A673 (cell line): Measurements from ENCODE around the gene STRA8.

Experiments
- EZH2 ChIP-seq: fragments of 200-600 bp; sonication (generic); IDR thresholded peaks from 2 replicates; pipeline ENCODE4 v1.6.1; 2017; ENCODE audit warnings: borderline replicate concordance, low read depth, mild to moderate bottlenecking, mixed read lengths, antibody characterized with exemption, low read length; ENCODE audit not compliant: poor library complexity, severe bottlenecking
- TF ChIP-seq, protein P1 (sequence below): fragments of 300-800, 200-600 bp; sonication (generic); conservative IDR thresholded peaks from 2 replicates; pipeline ENCODE4 v1.5.1; 2017; ENCODE audit warnings: low read depth, mild to moderate bottlenecking, antibody characterized with exemption, low read length, moderate library complexity, mixed read lengths

DNA sequence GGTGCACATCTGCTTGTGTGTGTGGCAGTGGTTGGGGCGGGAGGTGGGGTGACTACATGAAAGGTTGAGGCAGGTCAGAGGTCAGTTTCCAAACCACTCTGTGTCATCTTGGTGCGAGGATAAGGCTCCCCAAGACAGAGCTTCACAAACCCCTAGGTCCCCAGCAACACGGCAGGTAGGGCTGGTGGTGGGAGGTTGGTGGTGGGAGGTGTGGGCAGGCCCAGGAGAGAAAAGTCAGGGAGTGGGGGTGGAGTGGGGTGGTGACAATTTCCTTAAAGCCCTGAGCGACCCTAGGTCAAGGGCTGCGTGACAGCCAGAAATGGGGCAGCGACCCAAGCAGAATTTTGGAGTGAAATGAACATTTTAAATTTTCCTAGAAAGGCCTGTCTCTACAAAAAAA, 1.6 kb upstream of the STRA8 start:
- TF ChIP-seq EZH2 = no peak
- TF ChIP-seq, protein P1, sequence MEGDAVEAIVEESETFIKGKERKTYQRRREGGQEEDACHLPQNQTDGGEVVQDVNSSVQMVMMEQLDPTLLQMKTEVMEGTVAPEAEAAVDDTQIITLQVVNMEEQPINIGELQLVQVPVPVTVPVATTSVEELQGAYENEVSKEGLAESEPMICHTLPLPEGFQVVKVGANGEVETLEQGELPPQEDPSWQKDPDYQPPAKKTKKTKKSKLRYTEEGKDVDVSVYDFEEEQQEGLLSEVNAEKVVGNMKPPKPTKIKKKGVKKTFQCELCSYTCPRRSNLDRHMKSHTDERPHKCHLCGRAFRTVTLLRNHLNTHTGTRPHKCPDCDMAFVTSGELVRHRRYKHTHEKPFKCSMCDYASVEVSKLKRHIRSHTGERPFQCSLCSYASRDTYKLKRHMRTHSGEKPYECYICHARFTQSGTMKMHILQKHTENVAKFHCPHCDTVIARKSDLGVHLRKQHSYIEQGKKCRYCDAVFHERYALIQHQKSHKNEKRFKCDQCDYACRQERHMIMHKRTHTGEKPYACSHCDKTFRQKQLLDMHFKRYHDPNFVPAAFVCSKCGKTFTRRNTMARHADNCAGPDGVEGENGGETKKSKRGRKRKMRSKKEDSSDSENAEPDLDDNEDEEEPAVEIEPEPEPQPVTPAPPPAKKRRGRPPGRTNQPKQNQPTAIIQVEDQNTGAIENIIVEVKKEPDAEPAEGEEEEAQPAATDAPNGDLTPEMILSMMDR = no peak
